C4-2B (cell line): Measurements from ENCODE around the gene TANC1.

Experiments
- ZFX ChIP-seq: fragments of 450-650 bp; IDR thresholded peaks from 2 replicates; pipeline ENCODE4 v1.6.1; 2017
- TF ChIP-seq, protein P1 (sequence below): fragments of 450-650 bp; conservative IDR thresholded peaks from 2 replicates; pipeline ENCODE4 v1.5.1; 2017; ENCODE audit warnings: mild to moderate bottlenecking

DNA sequence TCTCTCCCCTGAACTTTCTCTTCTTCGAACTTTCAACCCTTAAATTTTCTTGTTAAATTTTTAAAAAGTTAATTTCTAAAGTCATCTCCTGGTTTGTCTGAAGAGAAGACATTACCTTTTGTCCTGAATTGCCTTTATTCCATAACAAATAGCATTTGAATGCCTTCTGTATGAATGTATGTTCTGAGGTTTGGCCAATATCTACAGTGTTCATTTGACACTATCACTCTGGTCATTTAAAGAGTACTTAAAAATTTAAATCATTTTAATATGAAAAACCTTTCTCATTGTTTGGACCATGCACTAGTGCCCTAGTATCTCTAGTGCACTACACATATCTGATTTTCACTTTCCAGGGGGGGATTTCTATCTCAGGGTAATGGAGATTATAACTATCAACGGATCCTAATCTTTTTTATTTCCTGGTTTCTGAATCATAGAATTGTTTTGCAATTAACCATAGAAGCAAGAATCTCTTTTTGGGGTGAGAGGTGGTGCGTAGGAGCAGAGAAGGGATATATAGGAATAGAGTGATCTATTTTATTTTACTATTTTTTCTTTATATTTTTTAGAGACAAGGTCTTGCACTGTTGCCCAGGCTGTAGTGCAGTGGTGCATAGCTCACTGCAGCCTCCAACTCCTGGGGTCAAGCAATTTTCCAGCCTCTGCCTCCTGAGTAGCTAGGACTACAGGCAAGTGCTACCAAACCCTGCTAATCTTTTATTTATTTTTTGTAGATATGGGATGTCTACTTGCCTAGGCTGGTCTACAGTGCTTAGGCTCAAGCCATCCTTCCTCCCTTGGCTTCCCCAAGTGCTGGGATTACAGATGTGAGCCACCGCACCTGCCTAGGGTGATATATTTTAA, 25.5 kb downstream of the TANC1 start:
- TF ChIP-seq, protein P1, sequence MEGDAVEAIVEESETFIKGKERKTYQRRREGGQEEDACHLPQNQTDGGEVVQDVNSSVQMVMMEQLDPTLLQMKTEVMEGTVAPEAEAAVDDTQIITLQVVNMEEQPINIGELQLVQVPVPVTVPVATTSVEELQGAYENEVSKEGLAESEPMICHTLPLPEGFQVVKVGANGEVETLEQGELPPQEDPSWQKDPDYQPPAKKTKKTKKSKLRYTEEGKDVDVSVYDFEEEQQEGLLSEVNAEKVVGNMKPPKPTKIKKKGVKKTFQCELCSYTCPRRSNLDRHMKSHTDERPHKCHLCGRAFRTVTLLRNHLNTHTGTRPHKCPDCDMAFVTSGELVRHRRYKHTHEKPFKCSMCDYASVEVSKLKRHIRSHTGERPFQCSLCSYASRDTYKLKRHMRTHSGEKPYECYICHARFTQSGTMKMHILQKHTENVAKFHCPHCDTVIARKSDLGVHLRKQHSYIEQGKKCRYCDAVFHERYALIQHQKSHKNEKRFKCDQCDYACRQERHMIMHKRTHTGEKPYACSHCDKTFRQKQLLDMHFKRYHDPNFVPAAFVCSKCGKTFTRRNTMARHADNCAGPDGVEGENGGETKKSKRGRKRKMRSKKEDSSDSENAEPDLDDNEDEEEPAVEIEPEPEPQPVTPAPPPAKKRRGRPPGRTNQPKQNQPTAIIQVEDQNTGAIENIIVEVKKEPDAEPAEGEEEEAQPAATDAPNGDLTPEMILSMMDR = no peak
- TF ChIP-seq ZFX = no peak
